MM.1S (cell line): Measurements from ENCODE around the gene ASXL1.

Source experiments
- DNase-seq: peaks from one replicate; pipeline ENCODE4 v3.0.0-alpha.2; 2015
- H2AFZ ChIP-seq: fragments of 300-600 bp; sonication (generic); 2 replicates; pipeline ENCODE4 v1.6.0; 2016; ENCODE audit warnings: antibody characterized with exemption, low read length
- H3F3A ChIP-seq: fragments of 300-600 bp; sonication (generic); 2 replicates; pipeline ENCODE4 v1.6.1; 2016; ENCODE audit warnings: mild to moderate bottlenecking, antibody characterized with exemption, low read length, moderate library complexity, mixed read lengths; ENCODE audit not compliant: insufficient read depth
- H3K27ac ChIP-seq: fragments of 300-600 bp; sonication (generic); 2 replicates; pipeline ENCODE4 v1.5.1; 2016; ENCODE audit warnings: mild to moderate bottlenecking, low read length
- H3K27me3 ChIP-seq: fragments of 300-600 bp; sonication (generic); replicated peaks from 2 replicates; pipeline ENCODE4 v1.6.0; 2016; ENCODE audit warnings: low read length; ENCODE audit not compliant: insufficient read depth
- H3K36me3 ChIP-seq: fragments of 300-600 bp; sonication (generic); replicated peaks from 2 replicates; pipeline ENCODE4 v1.6.1; 2016; ENCODE audit warnings: mild to moderate bottlenecking, low read length, mixed read lengths; ENCODE audit not compliant: insufficient read depth
- H3K4me1 ChIP-seq: fragments of 300-600 bp; sonication (generic); 2 replicates; pipeline ENCODE4 v1.6.1; 2016; ENCODE audit warnings: low read length, mixed read lengths
- H3K4me2 ChIP-seq: fragments of 300-600 bp; sonication (generic); 2 replicates; pipeline ENCODE4 v1.6.0; 2016; ENCODE audit warnings: low read depth, low read length
- H3K4me3 ChIP-seq: fragments of 300-600 bp; sonication (generic); 2 replicates; pipeline ENCODE4 v1.5.1; 2016; ENCODE audit warnings: low read length, mixed read lengths
- H3K79me2 ChIP-seq: fragments of 300-600 bp; sonication (generic); 2 replicates; pipeline ENCODE4 v1.6.1; 2016; ENCODE audit warnings: mixed run types, low read length, mixed read lengths
- H3K9ac ChIP-seq: fragments of 300-600 bp; sonication (generic); 2 replicates; pipeline ENCODE4 v1.6.1; 2016; ENCODE audit warnings: low read length, mixed read lengths
- H3K9me2 ChIP-seq: fragments of 300-600 bp; sonication (generic); replicated peaks from 2 replicates; pipeline ENCODE4 v1.6.1; 2016; ENCODE audit warnings: mild to moderate bottlenecking, low read length, mixed read lengths; ENCODE audit not compliant: insufficient read depth
- H3K9me3 ChIP-seq: fragments of 300-600 bp; sonication (generic); replicated peaks from 2 replicates; pipeline ENCODE4 v1.6.1; 2016; ENCODE audit warnings: mild to moderate bottlenecking, low read length, mixed read lengths; ENCODE audit not compliant: insufficient read depth
- H4K20me1 ChIP-seq: fragments of 300-600 bp; sonication (generic); 2 replicates; pipeline ENCODE4 v1.6.1; 2016; ENCODE audit warnings: mild to moderate bottlenecking, low read length, moderate library complexity, mixed read lengths; ENCODE audit not compliant: insufficient read depth
- EZH2 ChIP-seq: fragments of 300-600 bp; sonication (generic); optimal IDR thresholded peaks from 2 replicates; pipeline ENCODE3; 2017; ENCODE audit warnings: low read depth, mild to moderate bottlenecking, antibody characterized with exemption, low read length, mixed read lengths
- EZH2phosphoT487 ChIP-seq: fragments of 300-600 bp; sonication (generic); IDR thresholded peaks from 2 replicates; pipeline ENCODE4 v1.6.1; 2018; ENCODE audit warnings: antibody characterized with exemption, low read length
- TF ChIP-seq, protein P1 (sequence below): fragments of 300-600 bp; sonication (generic); IDR thresholded peaks from 2 replicates; pipeline ENCODE4 v1.5.1; 2016; ENCODE audit warnings: antibody characterized with exemption, low read length, mixed read lengths

The ASXL1 gene

DNA sequence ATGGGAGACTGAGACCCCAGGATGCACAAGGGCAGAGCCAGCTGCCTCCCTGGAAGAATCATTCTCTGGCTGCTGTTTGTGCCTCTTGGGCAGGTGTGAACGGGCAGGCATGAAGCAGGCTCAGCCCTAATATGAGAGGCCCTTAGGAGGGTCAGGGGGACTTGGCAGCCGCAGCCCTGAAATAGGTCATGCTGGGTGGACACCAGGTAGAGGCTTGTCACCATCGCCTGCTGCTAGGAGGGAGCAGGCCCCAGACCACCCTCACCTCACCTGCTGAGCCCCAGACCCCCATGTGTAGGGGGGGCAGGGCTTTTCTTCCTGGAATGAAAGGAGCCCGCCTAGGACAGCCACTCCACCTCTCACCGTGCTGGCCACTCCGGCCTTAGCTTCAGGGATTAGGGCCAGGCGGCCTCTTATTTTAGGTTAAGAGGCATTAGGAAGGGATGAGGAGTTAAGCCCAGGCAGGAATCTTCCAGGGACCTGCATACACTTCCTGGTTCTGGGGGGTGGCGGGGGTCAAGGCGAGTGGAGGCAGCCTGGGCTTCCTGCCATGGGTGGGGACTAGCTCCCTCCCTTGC, 92.4 kb downstream of the ASXL1 start:
- no peak overlapping the region for H3K9ac ChIP-seq

DNA sequence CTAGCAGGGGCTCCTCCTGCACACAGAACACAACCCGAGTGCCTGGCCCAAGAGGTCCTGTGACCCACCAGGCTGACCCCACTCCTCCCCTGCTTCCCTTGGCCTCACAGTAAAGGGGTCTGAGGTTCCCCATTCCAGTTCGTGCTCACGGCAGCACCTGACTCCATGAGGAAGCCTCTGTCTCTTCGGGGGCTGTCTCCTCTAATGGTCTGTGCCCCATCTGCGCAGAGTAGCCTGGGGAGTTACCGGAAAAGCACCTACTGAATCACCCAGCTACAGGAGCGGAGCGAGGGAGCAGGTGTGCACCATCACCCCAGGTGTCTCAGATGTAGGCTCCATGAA, 93.2 kb downstream of the ASXL1 start:
- Histone ChIP-seq H3K36me3 (no peaks in the 10 kb centered on the region), H3K4me3 (no peak overlapping the region), H3K27me3 (no peaks in the 10 kb centered on the region), H4K20me1 (no peaks in the 10 kb centered on the region), H3K9me3 (no peaks in the 10 kb centered on the region), H3K9me2 (no peaks in the 10 kb centered on the region), H3K4me1 (no peaks in the 10 kb centered on the region), H3K27ac (no peak overlapping the region), H3F3A (no peaks in the 10 kb centered on the region), H3K9ac (no peak overlapping the region), H3K4me2 (no peak overlapping the region), H3K79me2 (no peaks in the 10 kb centered on the region), H2AFZ (no peak overlapping the region)
- no peak for DNase-seq
- TF ChIP-seq, protein P1, sequence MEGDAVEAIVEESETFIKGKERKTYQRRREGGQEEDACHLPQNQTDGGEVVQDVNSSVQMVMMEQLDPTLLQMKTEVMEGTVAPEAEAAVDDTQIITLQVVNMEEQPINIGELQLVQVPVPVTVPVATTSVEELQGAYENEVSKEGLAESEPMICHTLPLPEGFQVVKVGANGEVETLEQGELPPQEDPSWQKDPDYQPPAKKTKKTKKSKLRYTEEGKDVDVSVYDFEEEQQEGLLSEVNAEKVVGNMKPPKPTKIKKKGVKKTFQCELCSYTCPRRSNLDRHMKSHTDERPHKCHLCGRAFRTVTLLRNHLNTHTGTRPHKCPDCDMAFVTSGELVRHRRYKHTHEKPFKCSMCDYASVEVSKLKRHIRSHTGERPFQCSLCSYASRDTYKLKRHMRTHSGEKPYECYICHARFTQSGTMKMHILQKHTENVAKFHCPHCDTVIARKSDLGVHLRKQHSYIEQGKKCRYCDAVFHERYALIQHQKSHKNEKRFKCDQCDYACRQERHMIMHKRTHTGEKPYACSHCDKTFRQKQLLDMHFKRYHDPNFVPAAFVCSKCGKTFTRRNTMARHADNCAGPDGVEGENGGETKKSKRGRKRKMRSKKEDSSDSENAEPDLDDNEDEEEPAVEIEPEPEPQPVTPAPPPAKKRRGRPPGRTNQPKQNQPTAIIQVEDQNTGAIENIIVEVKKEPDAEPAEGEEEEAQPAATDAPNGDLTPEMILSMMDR: no peak
- TF ChIP-seq EZH2phosphoT487: no peak
- TF ChIP-seq EZH2: no peak

More for the DNA sequence above, 92.4 kb downstream of the ASXL1 start:
- Histone ChIP-seq H3K27ac (no peak overlapping the region), H3K4me2 (no peak overlapping the region), H3K9me2 (no peaks in the 10 kb centered on the region), H3K27me3 (no peaks in the 10 kb centered on the region), H3K9me3 (no peaks in the 10 kb centered on the region), H2AFZ (no peak overlapping the region), H3K4me3 (no peak overlapping the region), H3F3A (no peaks in the 10 kb centered on the region), H4K20me1 (no peaks in the 10 kb centered on the region), H3K4me1 (no peaks in the 10 kb centered on the region), H3K79me2 (no peaks in the 10 kb centered on the region), H3K36me3 (no peaks in the 10 kb centered on the region)
- no peak for DNase-seq
- TF ChIP-seq EZH2phosphoT487: no peak
- TF ChIP-seq, protein P1: no peak
- TF ChIP-seq EZH2: no peak

DNA sequence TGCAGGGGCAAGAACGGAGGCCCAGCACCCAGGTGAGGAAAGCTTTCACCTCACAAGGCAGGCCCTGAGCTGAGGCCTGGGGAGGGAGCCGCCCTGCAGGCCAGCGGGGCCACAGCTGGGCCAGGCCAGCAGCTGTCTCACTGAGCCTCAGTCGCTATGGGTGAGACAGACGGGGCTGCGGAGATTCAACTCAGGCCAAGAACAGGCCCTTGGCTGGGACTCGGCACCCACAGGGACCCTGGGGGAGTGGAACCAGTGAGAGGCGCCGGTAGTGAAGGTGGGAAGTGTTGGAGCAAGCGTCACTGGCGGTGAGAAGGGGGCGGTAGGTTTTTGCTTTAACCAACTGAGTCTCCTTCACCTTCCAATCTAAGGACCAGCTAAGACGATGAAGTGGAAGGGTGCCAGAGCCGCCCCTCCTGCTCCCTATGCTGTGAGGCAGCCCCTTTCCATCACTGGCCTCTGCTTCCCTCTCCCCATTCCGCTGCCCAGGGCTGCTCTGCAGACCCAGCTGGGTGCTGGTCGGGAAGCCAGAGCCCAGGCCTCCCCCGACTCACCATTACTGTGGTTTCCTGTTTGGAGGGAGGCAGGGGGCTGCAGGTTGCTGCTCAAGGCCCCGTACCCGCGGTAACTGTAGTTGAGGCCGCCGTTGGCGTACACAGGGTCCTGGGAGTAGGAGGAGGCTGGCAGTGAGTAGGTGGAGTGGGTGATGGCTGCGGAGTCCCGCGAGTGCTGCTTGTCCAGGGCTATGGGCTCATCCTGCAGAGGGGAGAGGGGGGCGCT, 93.7 kb downstream of the ASXL1 start:
- Histone ChIP-seq H3K4me1 (no peaks in the 10 kb centered on the region), H3K9me2 (no peaks in the 10 kb centered on the region), H3K27me3 (no peaks in the 10 kb centered on the region), H3K4me3 (no peak overlapping the region), H3K9me3 (no peaks in the 10 kb centered on the region), H3K9ac (no peak overlapping the region), H3K4me2 (no peak overlapping the region), H4K20me1 (no peaks in the 10 kb centered on the region), H3K79me2 (no peaks in the 10 kb centered on the region), H3K27ac (no peak overlapping the region), H3F3A (no peaks in the 10 kb centered on the region), H3K36me3 (no peaks in the 10 kb centered on the region), H2AFZ (no peak overlapping the region)
- DNase-seq: no peak
- TF ChIP-seq, protein P1: no peak
- no peak for TF ChIP-seq EZH2
- no peak for TF ChIP-seq EZH2phosphoT487
